Measurements from ENCODE around the gene SPNS2.
A peak's percentile ranks its signal among the peaks of the same experiment; 100 is the strongest.

Gene SPNS2, protein sequence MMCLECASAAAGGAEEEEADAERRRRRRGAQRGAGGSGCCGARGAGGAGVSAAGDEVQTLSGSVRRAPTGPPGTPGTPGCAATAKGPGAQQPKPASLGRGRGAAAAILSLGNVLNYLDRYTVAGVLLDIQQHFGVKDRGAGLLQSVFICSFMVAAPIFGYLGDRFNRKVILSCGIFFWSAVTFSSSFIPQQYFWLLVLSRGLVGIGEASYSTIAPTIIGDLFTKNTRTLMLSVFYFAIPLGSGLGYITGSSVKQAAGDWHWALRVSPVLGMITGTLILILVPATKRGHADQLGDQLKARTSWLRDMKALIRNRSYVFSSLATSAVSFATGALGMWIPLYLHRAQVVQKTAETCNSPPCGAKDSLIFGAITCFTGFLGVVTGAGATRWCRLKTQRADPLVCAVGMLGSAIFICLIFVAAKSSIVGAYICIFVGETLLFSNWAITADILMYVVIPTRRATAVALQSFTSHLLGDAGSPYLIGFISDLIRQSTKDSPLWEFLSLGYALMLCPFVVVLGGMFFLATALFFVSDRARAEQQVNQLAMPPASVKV

DNA sequence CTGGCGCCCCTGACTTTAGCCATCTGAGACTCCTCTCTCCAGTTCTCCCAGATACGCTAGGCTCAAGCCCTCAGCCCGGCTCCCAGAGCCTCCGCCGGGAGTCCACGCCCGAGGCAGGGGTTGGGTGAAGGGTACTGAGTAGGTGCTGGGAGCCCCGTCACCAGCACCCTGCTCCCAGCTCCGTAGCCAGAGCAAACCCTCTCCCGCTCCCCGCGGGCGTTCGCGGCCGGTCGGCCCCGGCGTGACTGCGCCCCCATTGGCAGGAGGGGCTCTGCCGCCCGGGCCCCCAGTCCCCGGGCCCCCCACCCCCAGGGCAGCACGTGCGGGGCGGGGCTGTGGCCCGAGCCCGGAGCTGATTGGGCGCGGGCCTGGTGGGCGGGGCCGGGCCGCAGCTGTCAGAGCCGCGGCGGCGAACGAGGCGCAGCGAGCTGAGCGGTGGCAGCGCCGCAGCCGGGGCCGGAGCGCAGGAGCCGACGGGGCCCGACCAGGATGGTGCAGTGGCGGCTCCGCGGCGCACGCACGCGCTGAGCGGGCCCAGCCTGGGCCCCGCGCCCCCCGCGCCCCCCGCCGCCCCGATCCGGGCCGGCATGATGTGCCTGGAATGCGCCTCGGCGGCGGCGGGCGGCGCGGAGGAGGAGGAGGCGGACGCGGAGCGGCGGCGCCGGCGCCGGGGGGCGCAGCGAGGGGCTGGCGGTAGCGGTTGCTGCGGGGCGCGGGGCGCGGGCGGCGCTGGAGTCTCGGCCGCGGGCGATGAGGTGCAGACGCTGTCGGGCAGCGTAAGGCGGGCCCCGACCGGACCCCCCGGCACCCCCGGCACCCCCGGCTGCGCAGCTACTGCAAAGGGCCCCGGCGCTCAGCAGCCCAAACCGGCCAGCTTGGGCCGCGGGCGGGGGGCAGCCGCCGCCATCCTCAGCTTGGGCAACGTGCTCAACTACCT is at the start of gene SPNS2:
TSS of gene SPNS2 (plus strand) at position 421 of the 937 bp plus-strand sequence. CDS start at position 588, 167 bp downstream.
- peak; percentile 77 for DNase-seq

DNA sequence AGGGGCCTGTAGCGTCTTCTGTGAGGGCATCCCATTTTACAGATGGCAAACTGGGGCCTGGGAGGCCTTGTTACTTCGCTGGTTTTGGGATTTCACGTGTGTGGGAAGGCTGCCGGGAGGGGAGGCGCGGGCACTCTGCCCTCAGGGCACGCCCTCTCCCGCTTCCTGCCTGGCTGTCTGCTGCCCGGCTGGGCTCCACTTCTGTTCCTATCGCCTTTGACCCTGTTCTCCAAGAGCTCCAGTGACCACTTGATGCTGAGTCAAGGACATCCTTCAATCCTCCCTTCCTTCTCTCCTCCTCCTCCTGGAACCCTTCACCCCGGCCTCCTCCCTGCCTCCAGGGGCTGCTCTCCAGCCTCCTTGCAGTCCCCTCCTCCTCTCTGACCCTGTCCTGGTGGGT is 48.9 kb upstream of the SPNS2 start:
- DNase-seq, result no peak

DNA sequence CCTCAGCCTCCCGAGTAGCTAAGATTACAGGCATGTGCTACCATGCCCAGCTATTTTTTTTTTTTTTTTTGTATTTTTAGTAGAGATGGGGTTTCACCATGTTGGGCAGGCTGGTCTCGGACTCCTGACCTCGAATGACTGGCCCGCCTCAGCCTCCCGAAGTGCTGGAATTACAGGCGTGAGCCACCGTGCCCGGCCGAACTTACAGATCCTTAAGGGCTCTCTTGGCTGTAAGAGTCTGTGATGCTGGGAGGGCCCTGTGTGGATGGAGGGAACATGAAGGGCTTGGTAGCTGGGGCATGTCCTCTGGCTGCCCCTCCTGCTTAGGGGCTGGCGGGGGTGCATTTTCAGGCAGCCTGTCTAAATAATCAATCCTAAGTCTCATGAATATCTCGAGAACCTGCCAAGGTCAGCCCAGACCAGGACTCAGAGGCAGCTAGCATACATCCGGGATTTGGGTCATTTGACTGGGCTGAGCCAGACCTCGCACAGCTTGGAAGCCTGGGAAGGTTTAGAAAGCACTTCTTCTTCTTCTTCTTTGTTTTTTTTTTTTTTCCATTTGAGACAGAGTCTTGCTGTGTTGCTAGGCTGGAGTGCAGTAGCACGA is 47.9 kb upstream of the SPNS2 start:
- no peak for DNase-seq

DNA sequence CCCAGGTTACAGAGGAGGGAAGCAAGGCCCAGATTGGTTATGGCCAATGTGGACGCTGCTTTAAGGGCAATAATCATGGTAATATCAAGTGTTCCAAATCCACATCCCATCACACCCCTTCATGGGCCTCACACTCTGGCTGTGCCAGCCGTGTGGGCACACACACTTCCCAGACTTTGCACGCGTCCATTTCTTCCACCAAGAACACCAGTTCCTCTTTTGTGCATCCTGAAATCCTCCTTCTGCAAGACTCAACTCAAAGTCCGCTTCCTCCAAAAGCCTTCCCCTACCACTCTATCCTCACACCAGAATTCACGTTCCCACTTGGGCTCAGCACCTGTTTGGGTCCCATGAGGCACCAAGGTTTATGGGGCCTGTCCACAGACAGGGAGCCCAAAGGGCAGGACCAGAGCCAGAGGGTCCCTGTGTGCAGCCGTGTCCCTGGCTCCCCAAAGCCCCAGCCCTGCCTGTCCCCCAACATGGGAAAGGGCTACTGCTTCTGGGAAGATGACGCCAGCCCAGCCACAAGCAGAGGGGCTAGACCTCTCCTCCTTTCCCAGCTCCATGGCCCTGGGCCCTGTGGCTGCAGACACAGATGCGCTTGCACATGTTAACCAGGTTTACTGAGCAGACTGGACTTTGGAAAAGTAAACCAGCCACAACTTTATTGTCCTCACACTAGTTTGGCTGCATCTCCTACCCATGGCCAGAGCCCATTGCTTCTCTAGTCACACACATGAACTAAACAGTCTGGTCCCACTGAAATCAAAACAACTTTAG is 44.7 kb upstream of the SPNS2 start:
- no peak for DNase-seq

DNA sequence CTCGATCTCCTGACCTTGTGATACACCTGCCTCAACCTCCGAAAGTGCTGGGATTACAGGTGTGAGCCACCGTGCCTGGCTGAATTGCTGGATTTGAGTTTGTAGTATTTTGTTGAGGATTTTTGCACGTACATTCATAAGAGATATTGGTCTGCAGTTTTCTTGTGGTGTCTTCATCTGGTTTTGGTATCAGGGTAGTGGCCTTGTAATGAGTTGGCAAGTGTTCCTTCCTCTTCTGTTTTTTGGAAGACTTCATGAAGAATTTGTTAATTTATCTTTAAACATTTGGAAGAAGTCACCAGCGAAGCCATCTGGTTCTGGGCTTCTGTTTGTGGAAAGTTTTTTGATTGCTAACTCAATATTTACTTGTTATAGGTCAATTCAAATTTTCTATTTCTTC is 38.0 kb upstream of the SPNS2 start:
- peak; percentile 53 for DNase-seq

DNA sequence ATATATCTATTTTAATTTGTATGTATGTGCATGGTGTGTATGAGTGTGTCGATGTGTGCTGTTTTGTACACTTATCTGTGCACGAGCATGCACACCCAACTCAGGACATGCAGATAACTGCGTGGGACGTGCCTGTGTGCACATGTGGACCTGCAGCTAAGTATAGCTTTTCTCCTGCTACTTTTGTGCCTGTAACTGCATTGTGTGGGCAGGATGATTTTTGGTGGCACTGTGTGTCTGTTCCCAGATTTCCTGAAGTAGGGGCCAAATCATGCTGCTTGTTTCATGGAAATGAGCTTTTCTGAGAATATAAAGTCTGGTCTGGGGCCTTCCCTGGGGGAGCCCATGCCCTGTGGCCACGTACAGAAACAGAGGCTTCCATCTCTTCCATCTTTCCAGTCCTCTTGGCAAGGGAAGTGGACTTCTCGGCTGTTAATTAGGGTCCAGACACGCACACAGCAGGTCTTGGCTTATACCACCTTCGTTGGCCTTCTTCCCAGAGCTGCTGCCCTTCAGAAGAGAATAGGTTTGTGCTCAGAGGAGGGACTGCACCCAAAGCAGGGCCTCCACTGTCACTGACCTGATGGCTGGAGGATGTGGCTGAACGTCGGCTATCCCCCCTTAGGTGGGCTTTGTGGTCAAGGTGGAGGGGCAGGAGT is 34.7 kb upstream of the SPNS2 start:
- no peak for DNase-seq

DNA sequence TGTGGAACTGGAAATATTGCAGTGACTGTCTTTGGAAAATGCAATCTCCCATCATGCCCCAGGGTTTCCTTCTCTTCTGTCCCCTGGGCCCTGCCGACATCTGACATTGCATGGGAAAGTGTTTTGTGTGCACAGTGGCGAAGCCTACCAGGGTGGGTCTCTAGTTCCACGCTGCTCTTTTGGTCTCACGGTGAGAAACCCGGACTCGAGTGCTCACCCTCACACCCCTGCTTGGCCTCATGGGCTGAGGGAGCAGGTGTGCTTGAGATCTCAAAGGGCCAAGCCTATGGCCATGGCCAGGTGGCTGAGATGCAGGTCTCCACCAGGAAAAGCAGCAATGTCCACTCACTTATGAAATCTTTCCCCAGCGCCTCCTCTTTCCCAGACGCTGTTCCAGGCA is 32.9 kb upstream of the SPNS2 start:
- no peak for DNase-seq

DNA sequence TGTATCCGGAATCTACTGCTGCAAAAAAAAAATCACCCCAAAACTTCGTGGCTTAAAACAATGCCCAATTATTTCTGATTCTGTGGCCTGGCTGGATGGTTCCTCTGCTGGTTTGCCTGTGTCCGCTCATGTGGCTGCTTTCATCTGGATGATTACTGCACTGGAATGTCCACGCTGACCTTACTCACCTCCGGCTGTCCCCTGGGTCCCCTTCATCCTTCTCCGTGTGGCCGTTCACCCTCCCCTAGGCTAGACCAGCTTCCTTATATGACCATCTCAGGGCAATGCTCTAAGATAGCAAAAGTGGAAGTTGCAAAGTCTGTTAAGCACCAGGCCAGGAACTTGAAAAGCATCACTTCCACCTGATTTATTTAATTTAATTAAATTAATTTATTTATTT is 31.4 kb upstream of the SPNS2 start:
- no peak for DNase-seq

DNA sequence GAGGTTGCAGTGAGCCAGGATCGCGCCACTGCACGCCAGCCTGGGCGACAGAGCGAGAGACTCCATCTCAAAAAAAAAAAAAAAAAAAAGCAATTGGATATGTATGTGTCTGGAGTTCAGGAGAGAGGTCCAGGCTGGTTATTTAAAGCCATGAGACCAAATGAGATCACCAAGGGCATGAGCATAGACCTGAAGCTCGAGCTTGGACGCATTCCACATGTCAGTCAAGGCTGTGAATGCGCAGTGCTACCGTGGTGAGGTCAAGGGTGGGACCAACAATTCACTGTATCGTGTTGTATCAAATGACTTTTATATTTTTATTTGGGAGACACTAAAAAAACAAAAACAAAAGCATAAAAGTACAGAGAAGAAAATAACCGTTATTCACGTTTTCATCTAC is 29.1 kb upstream of the SPNS2 start:
- DNase-seq, result no peak

DNA sequence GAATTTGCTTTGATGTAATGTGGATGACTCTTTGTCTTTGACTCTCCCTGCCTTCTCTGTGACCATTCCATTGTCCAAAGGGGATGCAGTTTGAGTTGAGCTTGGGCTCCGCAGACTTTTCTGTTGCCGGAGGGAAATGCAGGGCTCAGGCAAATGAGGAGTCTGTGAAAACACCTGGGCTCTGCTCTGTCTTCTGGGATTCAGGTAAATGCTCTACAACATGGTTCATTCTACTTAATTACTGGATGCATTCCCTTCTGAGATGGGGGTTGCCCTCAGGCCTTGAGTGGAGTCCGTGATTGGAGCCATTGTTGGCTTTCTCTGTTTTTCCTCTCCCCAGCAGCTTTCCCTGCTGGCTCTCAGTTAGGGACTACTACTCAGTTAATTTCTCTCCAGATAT is 26.4 kb upstream of the SPNS2 start:
- DNase-seq, result no peak

DNA sequence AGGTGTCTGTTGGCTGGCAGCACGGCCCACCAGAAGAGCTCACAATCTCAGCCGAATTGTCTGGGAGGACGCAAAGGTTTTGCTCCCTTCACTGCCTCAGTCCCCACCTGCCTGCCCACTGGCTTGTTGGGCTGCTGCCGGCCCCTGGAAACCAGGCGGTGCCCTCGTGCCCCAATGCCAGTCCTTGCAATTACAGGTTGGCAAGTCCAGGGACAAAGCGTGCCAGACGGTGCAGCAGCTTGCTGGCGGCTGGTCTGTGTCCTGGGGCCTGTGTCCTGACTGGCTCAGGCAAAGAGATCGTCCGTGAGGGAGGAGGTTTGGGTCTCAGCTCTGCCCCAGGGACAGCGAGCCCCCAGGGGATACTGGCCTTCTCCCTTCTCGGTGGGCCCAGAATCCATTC is 24.6 kb upstream of the SPNS2 start:
- no peak for DNase-seq

DNA sequence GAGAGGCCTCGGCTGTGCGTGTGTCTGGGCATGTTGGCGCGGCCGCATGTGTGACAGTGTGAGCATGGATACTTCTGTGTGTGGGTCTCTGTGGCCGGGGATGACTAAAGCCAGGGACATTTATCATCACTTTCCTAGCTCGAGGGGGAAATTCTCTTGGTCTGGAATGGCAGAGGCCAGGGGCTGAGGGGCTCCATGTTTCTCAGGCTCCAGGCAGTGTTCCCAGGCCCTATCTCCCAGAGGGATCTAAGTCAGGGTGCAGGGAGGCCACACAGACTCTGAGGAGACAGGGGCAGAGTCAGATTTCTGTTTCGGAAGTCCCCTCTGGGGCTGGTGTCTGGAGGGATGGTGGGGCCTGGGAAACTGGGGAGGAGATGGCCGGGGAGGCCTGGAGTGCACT is 23.7 kb upstream of the SPNS2 start:
- no peak for DNase-seq

DNA sequence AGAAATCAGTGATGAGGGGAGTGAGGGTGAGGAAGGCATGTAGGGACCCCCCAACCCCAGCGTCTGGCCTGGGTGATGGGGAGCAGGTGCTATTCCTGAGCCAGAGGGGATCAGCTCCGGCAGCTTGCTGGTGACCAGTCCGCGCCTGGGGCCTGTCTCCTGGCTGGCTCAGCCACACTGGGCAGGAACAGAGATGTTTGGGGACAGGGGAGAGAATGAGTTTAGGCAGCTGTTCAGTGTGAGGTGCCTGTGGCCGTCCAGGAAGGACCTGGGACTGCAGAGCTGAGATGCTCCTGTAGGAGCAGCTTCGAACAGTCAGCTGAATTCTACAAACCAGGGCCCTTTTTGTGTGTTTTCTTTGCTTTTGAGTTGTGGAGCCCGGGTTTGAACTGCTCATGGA is 23.2 kb upstream of the SPNS2 start:
- no peak for DNase-seq

DNA sequence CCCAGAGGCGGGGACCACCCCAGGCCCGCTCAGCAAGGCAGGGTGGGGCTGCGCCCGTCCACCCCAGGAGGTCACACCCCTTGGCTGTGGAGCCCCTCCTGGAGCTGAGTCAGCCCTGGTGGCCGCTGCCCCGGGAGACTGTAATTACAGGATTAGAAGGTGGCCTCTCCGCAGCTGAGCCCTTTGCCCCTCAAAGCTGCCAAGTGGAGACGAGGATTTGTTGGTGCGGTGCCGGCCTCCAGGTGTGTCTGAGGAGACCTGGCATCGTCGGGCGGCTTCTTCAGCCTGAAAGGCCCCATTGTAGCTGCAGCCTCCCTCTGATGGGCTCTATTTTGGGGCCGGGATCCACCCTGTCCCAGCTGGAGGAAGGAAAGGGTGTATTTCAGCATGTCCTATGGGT is 22.7 kb upstream of the SPNS2 start:
- no peak for DNase-seq

DNA sequence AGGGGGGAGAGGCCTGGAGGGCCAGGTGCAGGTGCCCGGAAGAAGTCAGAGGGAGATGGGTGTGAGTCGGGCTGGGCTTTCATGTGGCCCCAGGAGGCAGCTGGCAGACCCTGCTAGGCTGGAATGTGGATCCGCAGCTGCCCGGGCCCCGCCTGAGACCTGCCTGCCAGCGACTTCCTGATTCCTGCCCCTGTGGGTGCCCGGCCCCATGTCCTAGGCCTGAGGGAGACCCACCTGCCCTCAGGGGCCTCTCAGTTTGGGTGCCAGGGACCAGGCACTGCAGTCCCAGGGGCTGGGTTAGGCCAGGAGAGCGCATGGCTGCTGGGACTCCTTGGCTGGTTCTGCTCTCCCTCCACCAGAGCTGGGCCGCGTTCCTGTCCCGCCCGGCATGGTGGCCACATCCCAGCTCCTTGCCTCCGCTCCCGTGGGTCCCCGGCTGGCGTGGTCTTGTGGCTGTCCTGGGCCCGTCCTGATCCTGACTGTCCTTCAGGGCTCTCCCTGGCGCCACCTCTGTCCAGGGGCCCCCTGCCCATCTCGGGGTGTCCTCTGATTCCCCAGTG is 22.1 kb upstream of the SPNS2 start:
- no peak for DNase-seq

DNA sequence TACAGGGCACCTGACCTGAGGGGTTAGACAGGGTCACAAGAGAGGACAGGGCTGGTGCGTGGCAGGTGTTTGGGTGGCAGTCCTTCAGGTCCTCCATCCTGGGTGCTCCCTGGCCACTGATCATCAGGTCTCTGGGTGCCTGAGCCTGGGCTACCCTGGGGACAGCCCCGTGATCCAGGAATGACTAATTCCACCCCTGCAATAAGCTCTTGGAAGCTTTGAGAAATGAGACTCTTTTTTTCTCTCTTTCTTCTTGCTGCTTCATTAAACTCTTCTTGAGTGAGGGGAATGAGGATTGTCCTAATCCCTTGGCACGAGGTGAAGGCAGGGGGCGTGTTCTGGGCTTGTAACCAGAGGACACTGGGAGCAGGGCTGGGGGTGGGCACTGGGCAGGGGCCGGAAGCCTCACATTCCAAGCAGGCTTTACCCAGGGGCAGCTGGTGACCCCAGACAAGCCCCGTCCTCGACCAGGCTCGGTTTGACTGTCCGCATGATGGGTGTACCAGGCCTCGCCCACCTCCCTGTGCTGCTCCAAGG is 21.4 kb upstream of the SPNS2 start:
- DNase-seq, result no peak

DNA sequence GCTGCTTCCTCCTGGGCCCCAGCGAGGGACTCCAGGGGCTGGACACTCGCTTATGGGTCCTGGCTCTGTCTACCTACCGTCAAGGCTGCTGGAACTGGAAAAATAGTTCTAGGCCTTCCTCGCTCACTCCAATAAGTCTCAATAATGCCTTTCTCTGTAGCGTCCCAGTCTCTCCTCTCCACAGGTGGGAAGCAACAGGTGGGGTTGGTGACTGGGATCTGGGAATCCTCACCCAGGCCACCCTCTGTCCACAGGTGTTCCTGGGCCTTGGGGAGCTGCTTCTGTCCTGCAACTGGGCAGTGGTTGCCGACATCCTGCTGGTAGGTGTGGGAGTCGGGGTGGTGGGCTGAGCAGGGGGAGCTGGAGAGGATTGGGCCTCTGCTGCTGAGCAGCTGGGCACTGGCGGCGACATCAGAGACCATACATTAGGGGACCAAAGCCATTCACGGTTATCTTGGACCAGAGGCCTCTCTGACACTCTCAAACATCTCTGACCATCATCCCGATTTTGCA is 20.3 kb upstream of the SPNS2 start:
- no peak for DNase-seq

DNA sequence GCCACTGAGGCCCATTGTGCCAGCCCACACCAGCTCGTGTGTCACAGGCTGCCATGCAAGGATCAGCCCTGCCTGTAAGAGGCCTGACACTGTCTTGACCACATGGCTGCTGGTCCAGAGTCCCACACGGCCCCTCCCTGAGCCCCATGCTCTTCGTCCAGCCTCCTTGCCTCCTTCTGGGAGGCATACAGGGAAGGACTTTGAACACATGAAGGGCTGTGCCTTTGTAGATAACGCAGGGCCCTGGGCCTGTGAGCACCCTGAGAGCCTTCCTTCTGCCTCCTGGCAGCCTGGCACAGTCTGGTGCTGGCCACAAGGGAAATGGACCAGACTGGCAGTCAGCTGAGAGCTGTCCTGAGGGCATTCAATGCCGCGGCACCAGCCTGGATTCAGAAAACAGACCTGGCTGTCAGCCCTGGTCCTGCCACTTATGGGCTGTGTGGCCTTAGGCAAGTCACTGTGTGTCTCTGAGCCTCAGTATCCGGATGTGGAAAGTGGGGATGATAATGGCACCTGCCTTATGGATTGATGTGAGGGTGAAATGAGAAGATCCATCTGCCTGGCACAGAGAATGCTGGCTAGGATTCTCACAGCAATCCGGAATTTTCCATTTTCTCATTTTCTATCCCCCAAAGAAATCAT is 19.2 kb upstream of the SPNS2 start:
- DNase-seq, result no peak

DNA sequence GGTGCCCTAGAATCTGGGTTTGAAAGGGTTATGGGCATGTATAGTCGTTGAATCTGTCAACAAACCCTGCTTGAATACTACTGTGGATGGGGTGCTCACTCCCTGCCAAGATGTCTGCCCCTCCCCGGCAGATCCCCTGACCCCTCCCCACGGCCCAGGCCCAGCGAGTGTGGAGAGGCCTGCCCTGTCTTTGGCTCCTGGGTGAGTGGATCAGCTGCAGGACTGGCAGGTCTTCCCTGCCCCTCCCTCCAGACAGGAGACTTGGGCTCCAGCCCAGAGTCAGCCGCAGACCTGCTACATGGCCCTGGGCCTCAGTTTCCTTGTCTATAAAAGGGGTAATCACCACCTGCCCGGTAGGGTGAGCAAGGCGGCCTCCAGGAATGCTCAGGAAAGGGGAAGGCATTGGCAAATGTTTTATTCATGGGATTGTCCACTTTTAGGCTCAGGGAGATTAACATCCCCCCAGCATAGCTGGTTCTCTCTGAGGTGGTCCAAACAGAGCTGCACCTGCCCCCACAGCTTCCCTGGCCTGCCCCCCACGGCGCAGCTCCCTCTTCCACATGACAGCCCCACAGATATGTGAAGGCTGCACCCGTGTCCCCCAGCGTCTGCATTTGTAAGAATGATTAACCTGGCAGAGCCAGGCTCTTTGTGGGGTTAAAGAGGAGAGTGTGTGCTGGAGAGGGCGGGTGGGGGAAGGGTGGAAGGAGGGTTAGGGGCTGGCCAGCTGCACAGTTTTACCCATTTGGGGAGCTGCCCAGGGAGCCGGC is 18.5 kb upstream of the SPNS2 start:
- no peak for DNase-seq
